NCI-H2029 treated with DMSO at 0.1 percent for 48 hours (cell line): ENCODE data around the gene PGBD2.
"Not testable (repeated sequence)": the region's sequence is repeated elsewhere in the genome, so short reads cannot be mapped to it uniquely, and the experiment has no call there.

ENCODE experiments used
- DNase-seq: peaks from one replicate; lab custom pipeline; 2025; lab: John Stamatoyannopoulos, UW

PGBD2 gene

DNA sequence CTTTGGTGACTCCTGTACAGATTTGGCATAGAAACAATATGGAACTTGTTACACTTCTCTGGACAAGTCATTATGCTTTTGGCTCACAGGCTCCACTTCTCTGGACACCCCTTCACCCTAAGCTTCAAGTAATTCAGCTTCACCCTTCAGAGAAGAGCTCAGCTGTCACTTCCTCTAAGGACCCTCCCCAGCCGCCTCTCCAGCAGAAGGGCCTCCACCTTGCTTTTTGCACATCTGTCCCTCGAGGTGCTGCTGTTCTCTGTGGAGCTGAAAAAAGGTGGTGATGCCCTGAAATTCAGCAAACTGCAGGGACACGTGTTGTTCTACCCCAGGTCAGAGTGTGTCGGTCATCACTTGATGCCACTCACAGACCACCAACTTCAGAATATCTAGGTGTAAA, 19.8 kb downstream of the PGBD2 start:
- not testable (repeated sequence) for DNase-seq

DNA sequence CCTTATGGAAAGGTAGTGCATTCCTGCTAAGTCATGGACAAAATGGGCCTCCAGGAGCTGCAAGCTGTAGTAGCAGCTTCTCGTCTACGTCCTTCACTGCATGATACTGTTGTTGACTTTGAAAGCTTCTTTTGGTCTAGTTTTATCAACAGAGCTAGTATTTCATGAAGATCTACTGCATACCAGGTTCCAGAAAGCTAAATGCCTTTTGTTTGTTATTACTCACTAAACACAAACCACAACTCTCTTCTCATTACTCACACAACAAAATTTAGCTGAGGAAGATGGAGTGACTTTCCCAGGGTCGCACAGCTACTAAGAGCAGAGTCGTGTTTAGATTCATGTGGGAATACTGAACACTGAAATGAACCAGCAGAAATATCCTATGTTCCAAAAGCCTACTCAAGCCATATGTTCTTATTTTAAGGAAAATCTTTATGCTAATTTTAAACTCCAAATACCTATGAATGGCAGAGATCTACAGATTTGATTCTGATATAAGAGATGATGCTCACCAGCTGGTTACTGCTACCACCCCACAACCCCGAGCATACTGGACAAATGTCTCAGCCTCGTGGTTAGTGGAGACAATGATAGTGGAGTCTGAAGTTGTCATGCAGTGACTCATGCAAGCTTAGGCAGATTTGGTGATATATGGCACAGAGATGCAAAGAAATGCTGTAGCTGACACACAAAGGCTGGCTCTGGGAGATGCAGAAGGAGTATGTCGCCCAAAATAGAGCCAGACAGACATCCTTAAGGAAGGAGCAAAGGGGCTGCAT, 20.6 kb downstream of the PGBD2 start:
- no peak for DNase-seq

GRCh38 chr1:248927283-248927682, 21.2 kb downstream of the PGBD2 start:
- DNase-seq = not testable (repeated sequence)

DNA sequence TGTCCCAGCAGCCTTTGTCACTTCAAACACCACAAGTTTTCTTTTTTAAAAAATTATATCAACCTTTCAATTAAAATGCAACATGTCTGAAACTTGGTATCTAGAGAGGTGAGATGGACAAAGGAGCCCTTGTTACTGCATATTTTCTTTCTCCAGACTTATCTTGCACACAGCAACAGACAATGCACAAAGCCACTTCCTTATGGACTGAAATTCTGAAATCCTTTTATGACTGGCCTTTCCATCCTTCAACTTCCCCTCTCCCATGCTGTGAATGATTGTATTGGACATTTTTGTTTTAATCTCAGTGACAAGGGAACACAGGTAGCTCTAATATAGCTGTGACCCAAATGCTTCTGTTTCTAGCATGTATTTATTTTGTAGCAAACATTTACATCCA, 22.1 kb downstream of the PGBD2 start:
- not testable (repeated sequence) for DNase-seq

DNA sequence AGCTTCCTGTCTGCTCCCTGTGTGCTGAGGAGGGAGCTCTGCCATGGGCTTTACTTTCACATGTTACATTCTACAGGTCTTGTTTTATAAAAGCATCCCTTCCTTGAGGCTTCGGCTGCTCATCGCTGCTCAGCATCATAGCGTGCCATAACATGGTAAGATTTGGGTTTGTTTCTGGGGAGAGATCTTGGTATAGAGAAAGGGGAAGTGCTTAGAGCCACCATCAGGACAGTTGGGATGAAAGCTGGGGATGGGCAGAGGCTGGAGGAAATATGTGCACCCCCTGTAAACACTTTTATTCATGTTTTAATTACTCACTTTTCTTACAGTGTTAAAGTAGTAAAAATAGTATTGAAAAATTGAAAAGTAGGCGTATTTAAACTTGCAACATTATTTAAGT, 24.0 kb downstream of the PGBD2 start:
- not testable (repeated sequence) for DNase-seq

DNA sequence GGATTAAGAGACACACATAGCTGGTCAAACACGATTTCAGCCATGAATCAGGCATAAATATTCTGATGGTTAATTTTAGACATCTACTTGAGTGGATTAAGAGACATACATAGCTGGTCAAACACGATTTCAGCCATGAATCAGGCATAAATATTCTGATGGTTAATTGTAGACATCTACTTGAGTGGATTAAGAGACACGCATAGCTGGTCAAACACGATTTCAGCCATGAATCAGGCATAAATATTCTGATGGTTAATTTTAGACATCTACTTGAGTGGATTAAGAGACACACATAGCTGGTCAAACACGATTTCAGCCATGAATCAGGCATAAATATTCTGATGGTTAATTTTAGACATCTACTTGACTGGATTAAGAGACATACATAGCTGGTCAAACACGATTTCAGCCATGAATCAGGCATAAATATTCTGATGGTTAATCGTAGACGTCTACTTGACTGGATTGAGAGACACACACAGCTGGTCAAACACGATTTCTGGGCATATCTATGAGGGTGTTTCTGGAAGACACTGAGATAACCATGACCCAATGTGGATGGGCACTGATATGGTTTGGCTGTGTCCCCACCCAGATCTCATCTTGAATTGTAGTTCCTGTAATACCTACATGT, 32.3 kb downstream of the PGBD2 start:
- DNase-seq = not testable (repeated sequence)

DNA sequence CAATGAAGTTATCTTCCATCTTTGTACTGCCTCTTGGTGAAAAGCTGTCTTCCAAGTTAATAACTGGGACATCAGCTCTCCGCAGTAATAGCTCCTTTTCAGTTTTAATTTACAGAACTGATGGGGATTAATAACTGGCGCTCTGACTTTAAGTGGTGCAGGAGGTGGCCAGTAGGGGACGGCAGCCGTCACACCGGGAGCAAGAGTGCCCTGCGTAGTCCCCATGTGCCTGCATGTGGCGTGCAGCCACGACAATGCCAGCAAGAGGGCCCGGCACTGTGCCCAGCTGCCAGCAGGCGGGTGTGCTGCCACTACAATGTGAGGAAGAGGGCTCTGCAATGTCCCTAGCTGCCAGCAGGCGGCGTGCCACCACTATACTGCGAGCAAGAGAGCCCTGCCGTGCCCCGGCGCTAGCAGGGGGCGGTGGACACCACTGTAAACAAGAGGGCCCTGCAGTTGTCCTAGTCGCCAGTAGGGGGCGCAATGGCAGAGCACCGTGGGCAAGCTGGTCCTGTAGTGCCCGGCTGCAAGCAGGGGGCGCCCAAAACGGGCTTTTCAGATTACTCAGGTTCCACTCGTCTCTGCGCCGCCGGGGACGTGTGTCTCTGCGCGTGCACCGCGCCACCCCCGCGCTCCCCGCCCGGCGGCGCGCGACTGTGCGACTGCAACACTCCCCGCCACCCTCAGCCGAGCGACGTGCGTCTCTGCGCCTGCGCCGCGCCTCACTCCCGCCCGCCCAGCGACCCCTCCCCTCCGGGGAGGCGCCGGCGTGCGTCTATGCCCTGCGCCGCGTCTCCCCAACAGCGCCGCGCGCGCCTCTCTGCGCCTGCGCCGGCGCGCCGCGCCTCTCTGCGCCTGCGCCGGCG, 38.3 kb downstream of the PGBD2 start:
- not testable (repeated sequence) for DNase-seq

GRCh38 chr1:248945000-248945423, 39.0 kb downstream of the PGBD2 start:
- not testable (repeated sequence) for DNase-seq

DNA sequence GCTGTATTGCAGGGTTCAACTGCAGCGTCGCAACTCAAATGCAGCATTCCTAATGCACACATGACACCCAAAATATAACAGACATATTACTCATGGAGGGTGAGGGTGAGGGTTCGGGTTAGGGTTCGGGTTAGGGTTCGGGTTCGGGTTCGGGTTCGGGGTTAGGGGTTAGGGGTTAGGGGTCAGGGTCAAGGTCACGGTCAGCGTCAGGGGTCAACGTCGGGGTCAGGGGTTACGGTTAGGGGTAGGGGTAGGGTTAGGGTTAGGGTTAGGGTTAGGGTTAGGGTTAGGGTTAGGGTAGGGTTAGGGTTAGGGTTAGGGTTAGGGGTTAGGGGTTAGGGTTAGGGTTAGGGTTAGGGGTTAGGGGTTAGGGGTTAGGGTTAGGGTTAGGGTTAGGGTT, 39.4 kb downstream of the PGBD2 start:
- DNase-seq = not testable (repeated sequence)

GRCh38 chr1:248945856-248946416, 39.9 kb downstream of the PGBD2 start:
- DNase-seq = not testable (repeated sequence)
